Measurements from ENCODE around the gene NME9.
A peak's percentile ranks its signal among the peaks of the same experiment; 100 is the strongest.

The NME9 gene

GRCh38 chr3:138360869-138361525, 31.3 kb upstream of the NME9 start:
- DNase-seq = no peak

DNA sequence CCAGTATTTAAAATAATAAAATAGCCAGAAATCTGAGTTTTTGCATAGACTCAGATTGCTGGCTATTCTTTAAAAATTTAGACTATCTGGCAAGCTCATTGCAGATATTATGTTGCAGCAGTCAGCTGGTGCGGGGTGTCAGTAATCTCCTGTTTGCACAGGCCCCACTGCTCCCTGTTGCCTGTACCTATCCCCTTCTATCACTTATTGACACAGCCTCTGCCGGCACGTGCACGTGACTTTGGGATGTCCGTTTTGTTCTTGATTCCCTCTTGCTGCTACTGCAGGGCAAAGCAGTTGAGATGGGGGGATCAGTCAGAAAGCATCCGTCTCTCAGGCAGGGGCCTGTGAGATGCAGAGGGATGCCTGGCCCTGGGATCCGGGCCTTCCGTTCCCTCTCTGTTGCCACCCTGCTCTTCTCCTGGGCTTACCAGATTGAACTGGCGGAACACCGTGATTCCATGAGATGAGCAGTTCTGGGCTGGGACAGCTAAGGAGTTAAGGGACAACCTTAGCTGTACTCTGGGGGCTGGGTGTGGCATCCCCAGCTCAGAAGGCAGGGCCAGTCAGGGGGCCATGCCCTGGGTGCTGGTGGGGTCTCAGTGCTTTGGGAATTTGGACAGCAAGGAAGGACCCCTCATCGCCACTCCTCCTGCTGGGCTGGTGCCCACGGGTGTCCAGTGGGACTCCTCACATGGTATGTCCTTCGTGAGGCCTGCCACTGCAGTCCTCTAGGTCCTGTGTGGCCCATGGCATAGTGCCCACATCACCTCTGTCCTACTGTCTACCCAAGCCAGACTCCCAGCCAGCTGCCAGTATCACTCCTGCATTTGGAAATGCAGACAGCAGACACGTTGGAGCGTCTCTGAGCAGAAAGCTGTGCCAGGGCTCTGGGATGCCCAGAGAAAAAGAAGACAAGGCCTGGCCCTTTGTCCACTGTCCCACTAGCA, 30.5 kb upstream of the NME9 start:
- DNase-seq = no peak

- DNase-seq = no peak
These were observed 29.7 kb upstream of the NME9 start for GRCh38 chr3:138359148-138359918.

DNA sequence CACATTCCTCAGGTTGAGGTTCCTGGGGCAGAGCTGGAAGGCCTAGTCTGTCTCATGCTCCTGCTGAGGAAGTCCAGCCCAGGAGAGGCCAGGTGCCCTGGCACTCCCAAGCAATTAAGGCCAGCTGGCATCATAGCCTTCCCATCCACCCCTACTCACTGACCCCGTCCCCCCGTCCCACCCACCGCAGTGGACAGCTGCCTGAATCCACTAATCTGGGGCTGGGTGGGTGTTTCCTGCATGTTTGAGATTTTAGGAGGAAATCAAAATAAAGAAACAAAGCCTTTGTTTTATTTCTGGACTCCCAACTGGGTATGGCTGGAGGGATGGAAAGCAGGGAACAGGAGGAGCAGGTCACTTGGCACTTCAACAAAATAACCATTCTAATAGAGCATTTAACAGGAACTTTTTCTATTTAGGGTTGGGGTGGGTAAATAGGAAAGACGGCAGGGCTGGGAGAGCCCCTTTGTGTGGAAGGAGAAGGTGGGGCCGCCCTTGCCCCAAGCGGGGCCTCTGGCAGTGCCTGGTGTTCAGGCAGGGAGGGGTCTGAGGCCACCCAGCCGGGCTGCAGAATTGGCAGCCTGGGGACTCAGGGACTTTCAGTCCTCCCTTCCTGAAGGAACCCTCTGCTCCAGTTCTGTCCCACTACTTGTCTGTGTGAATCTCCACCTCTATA, 27.2 kb upstream of the NME9 start:
- no peak for DNase-seq

DNA sequence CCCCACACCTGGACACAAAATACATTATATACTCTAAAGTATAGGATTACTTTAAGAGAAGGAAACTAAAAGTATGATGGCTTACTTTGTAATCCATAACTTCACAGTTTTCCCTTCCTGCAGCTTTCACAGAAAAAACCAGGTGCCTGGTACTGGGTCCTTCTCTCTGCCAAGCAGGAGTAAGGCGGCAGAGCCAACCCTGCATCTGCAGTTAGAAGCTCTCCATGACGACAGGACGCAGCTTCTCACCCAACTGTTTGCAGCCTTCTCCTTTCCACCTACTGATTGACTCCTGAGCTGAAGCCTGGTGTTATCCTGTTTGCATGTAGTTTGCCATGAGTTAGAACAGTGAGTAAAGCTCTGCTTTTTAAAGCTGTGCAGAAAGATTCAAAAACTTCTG, 25.4 kb upstream of the NME9 start:
- DNase-seq = no peak

DNA sequence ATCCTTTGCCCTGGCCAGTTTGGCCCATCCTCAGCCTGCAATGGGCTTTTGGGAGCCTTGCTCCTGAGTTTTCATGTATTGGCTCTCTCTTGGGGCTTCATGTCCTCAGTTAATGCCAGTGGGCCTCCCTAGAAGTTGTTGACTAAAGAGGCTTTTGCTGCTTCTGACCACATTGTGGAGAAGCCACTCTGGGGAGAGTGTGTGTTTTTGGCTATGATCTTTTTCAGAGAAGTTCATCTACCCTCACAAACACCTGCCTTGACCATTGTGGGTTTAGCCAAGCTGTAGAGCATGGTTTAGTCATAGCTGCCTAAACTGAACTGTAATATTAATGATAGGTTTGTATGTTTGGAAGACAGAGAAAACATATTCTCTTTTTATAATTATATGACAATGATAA, 24.7 kb upstream of the NME9 start:
- DNase-seq = no peak

DNA sequence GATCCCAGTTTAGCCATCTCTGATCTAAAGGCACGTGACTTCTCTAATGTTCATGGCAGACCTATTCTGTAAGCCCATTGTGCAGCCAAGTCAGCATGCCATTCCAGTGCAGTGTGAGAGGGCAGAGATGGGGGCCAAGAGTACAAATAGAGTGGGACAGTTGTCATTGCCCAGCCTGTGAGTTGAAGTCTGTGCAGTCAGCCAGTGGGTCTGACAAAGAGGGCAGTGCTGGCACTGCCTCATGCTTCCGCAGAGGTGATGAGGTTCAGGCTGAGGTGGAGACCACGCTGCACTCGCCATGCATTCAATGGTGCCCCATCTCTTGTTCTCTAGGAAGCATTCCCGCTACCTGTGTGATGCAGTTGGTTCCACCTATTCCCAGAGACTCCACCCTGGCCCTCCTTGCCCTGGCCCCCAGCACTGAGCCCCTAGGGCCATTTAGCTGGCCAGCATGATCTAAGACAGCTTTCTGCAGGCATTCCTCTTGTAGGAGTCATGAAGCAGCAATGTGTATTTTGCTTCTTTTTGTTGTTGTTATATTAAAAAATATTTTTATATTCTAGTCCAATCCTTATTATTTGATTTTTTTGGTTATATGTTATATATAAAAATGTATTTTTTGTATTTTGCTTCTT, 22.4 kb upstream of the NME9 start:
- DNase-seq = no peak

- DNase-seq = no peak
These were observed 21.5 kb upstream of the NME9 start for GRCh38 chr3:138351151-138351550.

- DNase-seq = peak; percentile 26
These were observed 20.4 kb upstream of the NME9 start for GRCh38 chr3:138349926-138350665.

GRCh38 chr3:138348754-138349739, 19.4 kb upstream of the NME9 start:
- peak; percentile 35 for DNase-seq

GRCh38 chr3:138347960-138348753, 18.5 kb upstream of the NME9 start, which contains the start of gene MRAS:
Gene MRAS (plus strand): TSS chr3:138348579. CDS start chr3:138372884, 24,305 bp downstream.
- peak; percentile 86 for DNase-seq

DNA sequence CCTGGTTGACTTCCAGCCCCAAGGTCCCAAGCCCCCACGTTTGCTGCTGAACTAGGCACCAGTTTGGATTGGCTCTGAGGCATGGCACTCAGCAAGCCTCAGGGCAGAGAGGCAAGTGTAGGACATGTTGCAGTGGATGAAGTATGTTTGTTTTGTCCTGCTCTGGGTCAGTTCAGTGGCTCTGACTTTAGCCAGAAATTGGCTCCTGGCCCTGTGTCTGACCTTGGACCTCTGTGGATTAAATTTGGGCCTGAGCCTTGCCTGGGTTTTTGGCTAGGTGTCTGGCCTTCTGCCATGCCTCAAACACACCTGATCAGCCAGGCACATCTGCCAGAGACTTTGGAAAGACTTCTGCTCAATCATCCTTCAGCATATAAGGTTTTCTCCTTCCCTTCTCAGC, 15.1 kb upstream of the NME9 start:
- DNase-seq = no peak

GRCh38 chr3:138340511-138340910, 10.9 kb upstream of the NME9 start:
- DNase-seq = no peak

DNA sequence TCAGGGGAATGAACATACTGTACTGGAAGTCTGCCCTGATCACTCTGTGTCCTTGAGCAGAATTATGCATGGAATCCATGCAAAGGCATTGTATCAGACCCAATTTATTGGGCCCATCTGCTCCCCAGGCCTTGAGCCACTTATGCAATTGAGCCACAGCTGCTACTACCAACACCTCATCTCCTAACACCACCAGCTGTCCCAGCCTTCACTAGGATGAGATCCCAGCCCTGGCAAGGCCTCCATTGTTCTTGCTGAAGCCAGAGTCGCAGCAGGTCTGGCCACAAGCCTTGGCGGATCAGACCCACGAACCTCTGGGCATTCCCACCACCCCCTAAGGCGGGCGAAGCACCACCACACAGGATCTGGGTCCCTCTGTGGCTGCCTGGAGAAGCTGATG, 9.2 kb upstream of the NME9 start:
- no peak for DNase-seq

GRCh38 chr3:138338244-138338643, 8.6 kb upstream of the NME9 start:
- DNase-seq = no peak

GRCh38 chr3:138336454-138336999, 6.9 kb upstream of the NME9 start:
- no peak for DNase-seq

DNA sequence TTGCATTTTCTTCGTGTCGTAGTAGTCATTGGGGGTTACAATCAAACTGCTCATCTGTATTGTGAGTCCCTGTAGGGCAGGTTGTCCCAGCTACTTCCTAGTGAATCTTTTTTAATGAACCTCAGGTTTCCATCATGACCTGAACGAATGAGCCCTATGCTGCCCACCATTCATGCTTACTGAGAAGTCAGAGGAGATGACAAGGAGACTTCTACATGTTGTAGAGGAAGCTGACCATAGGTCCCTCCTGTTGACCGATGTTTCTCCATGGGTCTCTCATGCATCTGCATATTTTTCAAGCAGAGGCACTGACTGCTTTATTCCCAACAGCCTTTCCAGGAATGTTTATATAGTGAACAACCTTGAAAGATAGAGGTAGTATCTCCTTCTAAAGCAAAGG, 5.0 kb upstream of the NME9 start:
- no peak for DNase-seq

GRCh38 chr3:138332472-138333073, 2.9 kb upstream of the NME9 start:
- DNase-seq = peak; percentile 34
